ENCODE data around the gene TGOLN2.

TGOLN2 gene

DNA sequence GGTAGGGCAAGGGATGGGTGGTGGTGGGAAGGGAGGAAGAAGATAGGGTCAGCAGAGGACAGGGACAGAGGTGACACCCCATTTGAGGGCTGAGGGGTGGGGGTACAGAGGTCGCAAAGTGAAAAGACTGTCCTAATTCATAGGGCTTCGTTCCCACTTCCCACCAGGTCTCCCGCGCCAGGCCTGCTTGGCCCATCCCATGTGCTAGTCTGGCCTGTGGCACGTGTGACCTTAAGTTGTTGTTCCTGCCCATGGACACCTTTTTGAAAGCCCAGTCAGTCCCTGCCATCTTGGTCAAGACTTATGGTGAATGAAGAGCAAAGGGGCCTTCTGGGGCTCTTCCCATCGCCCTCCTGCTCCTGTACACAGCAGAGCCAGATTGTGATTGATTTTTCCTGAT is 46.2 kb downstream of the TGOLN2 start:
- TF ChIP-seq JUND (IDR thresholded peaks at IDR 0.05; ENCODE audit: low read depth): no peak
- DNase-seq (ENCODE audit: low read depth in 1 of 2, low spot score in 1 of 2): no peak
- in situ Hi-C loops (cut with HindIII; ENCODE audit: low pct_unique_long_range_greater_than_20kb, low sequenced_read_pairs): no loop called here

DNA sequence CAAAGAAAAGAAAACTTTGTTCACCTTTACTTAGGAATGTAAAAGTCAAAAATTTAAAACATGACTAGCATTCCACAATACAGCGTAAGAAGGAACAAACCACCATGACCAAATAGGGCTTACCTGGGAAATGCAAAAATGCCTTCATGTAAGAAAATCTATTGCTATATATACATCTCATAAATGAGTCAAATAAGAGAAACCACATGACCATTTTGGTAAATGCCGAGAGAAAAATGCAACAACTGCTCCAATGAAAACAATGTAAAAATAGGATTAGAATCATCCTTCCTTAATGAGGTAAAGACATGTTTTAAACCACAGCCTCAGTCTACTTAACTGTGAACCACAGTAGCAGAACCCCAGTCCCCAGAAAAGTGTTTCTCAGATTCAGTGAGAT is 49.4 kb downstream of the TGOLN2 start:
- in situ Hi-C loops (cut with HindIII; ENCODE audit: low pct_unique_long_range_greater_than_20kb, low sequenced_read_pairs): no loop called here
- no peak for DNase-seq (ENCODE audit: low read depth in 1 of 2, low spot score in 1 of 2)
- TF ChIP-seq JUND (IDR thresholded peaks at IDR 0.05; ENCODE audit: low read depth): no peak

DNA sequence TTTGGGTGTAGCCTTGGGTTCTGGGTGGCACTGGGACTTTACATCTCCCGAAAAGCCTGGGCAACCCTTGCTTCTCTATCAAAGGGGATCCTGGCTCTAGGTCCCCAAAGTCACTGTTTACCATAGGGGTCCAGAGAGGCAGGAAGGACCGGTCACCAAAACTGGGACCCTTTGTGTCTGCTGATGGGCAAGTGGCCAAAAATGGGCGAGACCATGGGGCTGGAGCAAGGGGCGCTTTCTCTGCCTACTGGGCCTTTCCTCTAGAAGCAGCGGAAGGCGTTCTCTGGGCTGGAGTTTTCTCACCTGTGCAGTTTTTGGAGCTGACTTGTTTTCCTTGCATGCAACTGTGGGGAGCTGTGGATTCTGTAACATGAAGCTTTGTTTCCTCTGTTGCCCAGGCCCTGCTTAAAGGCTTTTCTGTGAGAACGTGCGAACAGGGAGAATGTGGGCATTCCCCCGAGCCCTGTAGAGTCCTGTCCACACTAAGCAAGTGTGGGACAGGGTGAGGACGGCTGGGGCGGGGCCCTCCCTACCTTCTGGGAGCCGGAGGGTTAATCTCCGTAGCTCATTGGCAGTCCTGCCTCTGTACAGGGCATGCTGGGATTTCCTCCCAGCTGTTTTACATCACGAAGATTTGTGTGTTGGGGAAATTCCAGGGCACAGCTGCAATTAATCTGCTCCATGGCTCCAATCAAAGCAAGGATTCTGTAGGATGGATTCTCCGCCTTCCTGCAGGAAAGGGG is 50.2 kb downstream of the TGOLN2 start:
- in situ Hi-C loops (cut with HindIII; ENCODE audit: low pct_unique_long_range_greater_than_20kb, low sequenced_read_pairs): no loop called here
- no peak for TF ChIP-seq JUND (IDR thresholded peaks at IDR 0.05; ENCODE audit: low read depth)
- no peak for DNase-seq (ENCODE audit: low read depth in 1 of 2, low spot score in 1 of 2)

DNA sequence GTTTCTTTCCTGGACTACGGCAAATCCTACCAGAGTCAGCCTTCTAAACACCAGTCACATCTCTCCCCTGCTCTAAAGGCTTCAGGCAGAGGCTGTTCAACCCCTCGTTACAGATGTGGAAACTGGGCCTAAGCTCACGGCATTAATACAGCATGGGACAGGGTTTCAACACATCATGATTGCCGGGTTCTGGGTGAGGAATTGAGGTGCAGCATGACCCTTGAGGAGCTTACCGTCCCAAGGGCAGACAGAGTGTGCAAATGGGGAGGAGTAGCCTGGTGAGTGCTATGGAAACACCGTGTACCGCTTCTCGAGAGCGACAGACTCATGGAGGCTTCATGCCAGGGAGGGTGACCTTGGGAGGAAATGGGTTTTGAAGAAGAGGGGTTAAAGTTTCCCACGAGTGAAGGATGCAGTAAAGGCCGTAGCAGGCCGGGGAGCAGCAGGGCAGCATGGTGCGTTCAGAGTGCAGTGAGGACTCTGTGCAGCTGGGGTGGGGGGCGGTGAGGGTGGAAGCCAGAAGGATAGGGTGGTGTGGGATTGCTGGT is 51.1 kb downstream of the TGOLN2 start:
- DNase-seq (ENCODE audit: low read depth in 1 of 2, low spot score in 1 of 2): no peak
- in situ Hi-C loops (cut with HindIII; ENCODE audit: low pct_unique_long_range_greater_than_20kb, low sequenced_read_pairs): no loop called here
- no peak for TF ChIP-seq JUND (IDR thresholded peaks at IDR 0.05; ENCODE audit: low read depth)

DNA sequence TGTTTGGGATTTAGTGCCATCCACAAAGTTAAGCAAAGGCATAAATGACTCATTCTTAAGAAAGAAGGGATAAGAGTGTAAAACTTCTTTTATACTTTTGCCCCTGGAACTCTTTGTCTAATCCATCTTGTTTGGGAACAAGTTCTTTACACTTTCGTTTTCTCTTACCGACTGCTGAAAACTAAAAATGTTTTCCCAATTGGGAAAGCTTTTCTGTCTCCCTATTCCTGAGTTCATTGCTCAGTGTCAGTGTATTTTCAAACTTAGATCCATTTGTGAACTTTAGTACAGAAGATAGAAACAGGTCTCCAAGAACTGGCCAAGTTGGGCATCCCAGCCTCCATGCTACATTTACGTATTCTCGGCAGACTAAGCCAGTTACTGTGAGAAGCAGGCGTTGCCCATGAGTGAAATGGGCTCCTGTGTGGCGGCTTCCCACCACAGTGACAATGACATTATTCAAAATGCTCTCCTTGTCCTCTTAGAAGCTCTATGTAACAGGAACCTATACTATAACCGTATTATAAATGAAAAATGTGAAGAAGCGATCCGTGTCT is 51.7 kb downstream of the TGOLN2 start:
- no peak for TF ChIP-seq JUND (IDR thresholded peaks at IDR 0.05; ENCODE audit: low read depth)
- no peak for DNase-seq (ENCODE audit: low read depth in 1 of 2, low spot score in 1 of 2)
- in situ Hi-C loops (cut with HindIII; ENCODE audit: low pct_unique_long_range_greater_than_20kb, low sequenced_read_pairs): no loop called here

DNA sequence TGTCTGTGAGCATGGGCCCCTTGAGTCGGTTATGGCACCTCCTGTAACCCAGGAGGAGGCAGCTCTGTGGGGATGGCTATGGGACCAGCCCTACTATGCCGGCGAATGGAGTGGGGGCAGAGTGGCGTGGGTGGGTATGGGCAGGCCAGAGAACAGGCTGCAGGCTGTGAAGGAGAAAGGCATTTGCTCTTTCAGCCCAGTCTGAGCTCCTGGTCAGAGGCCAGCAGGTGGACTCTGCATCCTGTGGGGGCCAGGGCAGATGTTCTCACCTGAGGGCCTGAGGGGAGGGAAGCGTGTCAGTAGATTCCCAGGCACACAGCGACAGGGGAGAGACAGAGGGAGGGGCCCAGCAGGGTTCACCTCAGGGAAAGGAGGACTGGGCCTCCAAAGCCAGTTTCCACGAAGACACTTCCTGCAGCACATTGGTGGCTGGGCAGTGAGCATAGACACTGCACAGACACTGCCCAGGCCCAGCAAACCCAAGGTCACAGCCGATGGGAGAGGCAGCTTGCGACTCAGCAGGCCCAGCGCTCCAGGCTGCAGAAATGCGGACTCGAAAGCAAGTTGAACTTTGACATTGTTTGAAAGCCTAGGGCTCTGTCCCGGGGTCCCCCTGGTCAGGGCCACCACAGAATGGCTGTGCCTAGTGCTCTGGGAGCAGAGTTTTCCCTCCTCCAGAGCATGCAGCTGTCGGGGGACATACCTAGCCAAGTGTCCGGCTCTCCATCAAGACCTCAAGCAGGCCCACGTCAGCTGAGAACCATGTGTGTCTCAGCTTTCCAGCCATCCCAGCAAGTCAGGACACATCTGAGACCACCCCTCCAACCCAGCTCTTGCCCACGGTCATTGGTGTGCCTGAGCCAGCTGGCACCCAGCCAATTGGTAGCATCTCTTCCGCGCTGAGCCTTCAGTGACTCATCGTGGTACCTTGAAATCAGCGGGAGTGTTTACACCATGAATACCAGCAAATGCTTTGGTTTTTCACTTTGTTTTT is 53.8 kb downstream of the TGOLN2 start:
- DNase-seq (ENCODE audit: low read depth in 1 of 2, low spot score in 1 of 2): no peak
- in situ Hi-C loops (cut with HindIII; ENCODE audit: low pct_unique_long_range_greater_than_20kb, low sequenced_read_pairs): no loop called here
- no peak for TF ChIP-seq JUND (IDR thresholded peaks at IDR 0.05; ENCODE audit: low read depth)

DNA sequence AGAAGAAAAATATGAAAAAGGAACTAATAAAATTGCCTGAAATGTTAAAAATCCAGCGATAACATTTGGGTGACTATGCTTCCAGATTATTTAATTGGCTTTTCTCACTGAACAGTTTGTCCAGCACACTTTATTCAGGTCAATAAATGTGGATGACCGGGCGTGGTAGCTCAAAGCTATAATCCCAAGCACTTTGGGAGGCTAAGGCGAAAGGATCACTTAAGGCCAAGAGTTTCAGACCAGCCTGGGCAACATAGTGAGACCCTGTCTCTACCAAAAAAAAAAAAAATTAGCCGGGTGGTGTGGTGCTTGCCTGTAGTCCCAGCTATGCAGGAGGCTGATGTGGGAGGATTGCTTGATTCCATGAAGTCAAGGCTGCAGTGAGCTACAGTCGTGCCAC is 55.4 kb downstream of the TGOLN2 start:
- DNase-seq (ENCODE audit: low read depth in 1 of 2, low spot score in 1 of 2): no peak
- no peak for TF ChIP-seq JUND (IDR thresholded peaks at IDR 0.05; ENCODE audit: low read depth)
- in situ Hi-C loops (cut with HindIII; ENCODE audit: low pct_unique_long_range_greater_than_20kb, low sequenced_read_pairs): no loop called here

DNA sequence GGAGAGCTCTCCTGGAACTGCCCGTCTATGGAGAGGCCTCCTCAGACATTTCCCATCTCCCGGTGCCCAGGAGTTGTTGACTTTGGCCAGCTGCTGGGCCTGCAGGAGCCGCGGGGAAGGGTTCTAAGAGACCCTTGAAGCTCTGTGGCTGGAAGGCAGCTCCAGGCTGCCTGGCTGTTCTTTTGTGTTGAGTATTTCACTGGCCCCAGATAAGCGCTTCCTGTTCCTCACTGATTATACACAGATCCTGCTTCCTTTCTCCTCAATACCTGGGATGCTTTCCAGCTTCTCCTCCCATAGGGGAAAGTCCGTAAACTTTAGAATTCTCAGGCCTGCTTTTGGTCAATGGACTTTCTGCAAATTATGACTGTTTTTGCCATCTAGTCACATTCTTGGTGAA is 57.8 kb downstream of the TGOLN2 start:
- no peak for DNase-seq (ENCODE audit: low read depth in 1 of 2, low spot score in 1 of 2)
- in situ Hi-C loops (cut with HindIII; ENCODE audit: low pct_unique_long_range_greater_than_20kb, low sequenced_read_pairs): no loop called here
- TF ChIP-seq JUND (IDR thresholded peaks at IDR 0.05; ENCODE audit: low read depth): no peak
